Activated naive CD8-positive, alpha-beta T cell treated with anti-CD3 and anti-CD28 coated beads, Interleukin-2, amount 50 U/mL, for 16 hours (primary cell): ENCODE data around the gene LOXHD1.
A peak's percentile ranks its signal among the peaks of the same experiment; 100 is the strongest.

ENCODE experiments used
- DNase-seq: peaks from one replicate; pipeline ENCODE4 v3.0.0-alpha.2; 2020; ENCODE audit warnings: low read depth, low spot score

The LOXHD1 gene

GRCh38 chr18:46481048-46481846 is 175.8 kb downstream of the LOXHD1 start:
- peak; percentile 43 for DNase-seq

DNA sequence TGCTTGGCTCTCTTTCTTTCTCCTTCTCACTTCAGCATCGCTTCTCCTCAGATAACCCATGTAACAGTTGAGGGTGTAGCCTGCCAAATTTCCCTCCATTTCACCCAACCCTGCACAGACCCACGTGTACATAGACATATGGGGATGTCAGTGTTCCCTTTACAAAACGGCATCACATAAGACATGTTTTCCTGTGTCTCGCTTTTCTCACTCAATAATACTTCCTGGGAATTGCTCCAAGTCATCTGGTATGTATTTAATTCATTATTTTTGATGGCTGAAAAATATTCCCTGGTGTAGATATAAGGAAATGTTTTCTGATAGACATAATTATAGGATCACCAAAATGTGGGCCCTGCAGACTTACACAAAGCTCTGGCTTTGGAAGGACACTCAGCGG is 176.8 kb downstream of the LOXHD1 start:
- DNase-seq, result no peak

- no peak for DNase-seq
Observed at GRCh38 chr18:46478796-46479195, 178.2 kb downstream of the LOXHD1 start.

- no peak for DNase-seq
Observed at GRCh38 chr18:46477425-46478011, 179.5 kb downstream of the LOXHD1 start.

- DNase-seq, result no peak
Observed at GRCh38 chr18:46475390-46475752, 181.6 kb downstream of the LOXHD1 start.

DNA sequence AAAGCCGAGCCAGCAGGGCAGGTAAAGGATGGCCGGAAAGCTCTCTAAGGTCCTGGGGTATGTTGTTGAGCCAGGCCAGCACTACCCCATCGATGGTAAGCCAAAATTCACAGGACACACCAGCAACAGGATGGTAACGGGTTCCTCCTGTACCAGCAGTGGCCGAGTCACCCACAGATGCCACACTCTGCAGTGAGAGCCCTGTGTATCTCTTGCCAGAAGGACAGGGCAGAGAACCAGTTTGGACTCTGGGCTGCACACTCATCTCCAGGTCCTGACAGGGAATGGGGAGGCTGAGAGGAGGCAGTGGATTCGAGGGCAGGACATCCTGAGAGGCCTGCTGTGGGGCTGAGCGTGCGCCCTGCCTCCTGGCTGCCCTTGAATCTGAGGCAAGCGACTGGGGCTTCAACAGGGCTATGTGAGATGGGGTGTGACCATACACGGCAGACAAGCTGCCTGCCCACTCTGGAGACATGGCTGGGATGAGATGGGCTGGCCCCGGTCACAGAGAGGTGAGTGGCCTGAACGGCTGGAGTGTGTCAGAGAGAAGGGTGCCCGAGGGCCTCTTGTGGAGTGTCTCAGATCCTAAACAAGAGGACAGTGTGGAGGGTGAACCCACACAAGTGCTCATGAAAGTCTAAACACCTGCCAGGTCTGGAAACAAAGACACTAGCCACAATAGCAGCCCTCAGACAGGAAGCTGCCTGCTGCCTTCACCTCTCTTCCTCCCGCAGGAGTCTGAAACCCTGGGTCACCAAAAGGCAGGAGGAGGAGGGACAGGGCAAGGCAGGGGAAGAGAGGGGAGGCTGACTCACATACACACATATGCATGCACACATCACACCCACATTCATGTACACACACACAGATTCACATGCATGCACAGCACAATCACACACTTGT is 182.3 kb downstream of the LOXHD1 start:
- no peak for DNase-seq

DNA sequence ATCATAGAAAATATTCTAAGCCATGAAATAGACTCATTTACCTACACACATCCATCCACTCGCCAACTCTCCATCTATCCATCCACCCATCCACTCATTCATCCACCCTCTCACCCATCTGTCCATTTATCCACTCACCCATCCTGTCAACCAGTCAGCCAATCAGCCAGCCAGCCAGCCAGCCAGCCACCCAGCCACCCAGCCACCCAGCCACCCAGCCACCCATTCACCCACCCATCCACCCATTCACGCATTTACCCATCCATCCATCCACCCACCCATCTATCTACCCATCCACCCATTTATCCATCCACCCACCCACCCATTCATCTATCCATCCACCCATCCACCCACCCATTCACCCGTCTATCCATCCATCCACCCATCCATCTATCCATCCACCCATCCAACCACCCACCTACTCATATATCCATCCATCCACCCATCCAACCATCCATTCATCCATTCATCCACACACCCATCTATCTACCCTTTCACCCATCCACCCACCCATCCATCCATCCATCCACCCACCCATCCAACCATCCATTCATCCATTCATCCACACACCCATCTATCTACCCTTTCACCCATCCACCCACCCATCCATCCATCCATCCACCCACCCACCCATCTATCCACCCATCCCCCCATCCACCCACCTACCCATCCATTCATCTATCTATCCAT is 185.1 kb downstream of the LOXHD1 start:
- DNase-seq, result no peak

DNA sequence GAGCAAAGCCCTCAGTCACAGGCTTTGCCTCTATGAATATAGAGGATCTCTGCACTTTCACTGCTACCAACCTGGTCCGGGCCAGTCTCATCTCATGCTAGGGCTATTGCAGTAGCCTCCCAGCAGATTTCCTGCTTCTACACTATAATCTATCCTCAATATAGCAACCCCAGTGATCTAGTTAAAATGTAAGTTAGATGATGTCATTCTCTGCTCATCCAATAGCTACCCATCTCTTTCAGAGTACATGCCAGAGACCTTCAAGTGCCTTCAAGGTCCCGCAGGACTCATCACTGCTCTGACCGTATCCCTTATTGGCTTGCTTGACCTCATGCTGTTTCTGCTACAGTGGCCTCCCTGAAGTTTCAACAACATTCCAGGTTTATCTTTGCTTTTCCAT is 186.3 kb downstream of the LOXHD1 start:
- no peak for DNase-seq

- no peak for DNase-seq
Observed at GRCh38 chr18:46469186-46469915, 187.7 kb downstream of the LOXHD1 start.

DNA sequence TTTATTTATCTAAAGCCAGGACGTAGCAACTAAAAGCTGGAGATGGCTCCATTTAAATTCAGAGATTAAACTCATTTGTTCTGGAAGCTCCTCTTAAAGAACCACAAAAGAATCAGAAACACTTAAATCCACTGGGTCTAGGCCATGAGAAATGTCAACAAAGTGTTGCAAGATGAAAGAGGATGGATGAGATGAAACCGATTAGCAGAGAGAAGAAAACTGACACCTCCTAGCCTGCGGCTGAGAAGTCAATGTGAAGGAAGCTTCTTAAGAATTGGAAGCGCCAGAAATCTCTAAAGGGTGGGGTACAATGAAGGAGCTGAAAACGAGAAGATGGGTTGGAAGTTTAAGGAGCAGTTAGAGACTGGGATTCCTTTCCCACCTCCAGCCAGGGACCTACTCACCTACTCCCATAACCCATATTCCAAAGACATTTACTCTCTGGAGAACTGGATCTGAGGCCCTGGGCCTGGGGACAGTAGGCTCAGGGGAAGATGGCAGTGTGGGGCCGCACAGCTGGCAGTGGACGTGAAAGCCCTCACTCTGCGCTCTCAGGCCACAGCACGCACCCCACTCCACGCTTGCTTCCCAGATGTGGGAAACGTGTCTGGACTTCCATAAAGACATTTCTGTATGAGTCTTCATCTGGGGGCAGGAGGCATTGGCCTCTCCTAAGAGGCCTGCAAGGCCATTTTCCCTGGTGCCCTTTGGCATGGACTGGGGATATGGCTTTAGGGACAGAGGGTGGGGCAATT is 188.4 kb downstream of the LOXHD1 start:
- no peak for DNase-seq

- no peak for DNase-seq
Observed at GRCh38 chr18:46466234-46467160, 190.5 kb downstream of the LOXHD1 start.

- no peak for DNase-seq
Observed at GRCh38 chr18:46464926-46465655, 191.9 kb downstream of the LOXHD1 start.

DNA sequence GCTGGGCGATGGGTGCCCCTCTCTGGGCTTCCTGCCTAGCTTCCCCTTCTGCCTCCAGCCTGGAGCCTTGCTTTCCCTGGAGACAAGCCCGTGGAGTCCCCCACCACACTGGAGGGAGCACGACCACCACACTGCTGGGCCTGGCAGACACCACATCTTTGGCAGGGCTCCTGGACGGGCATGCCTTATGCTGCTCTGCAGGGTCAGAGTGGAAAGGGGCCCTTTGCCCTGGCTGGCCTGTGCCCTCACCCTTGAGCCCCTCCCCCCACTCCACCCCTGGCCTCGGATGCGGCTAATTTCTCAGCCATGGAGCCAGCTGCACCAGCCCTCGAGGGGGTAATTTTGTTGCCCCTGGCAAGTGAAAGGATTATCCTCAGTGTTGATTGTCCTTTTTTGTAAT is 194.5 kb downstream of the LOXHD1 start:
- no peak for DNase-seq

DNA sequence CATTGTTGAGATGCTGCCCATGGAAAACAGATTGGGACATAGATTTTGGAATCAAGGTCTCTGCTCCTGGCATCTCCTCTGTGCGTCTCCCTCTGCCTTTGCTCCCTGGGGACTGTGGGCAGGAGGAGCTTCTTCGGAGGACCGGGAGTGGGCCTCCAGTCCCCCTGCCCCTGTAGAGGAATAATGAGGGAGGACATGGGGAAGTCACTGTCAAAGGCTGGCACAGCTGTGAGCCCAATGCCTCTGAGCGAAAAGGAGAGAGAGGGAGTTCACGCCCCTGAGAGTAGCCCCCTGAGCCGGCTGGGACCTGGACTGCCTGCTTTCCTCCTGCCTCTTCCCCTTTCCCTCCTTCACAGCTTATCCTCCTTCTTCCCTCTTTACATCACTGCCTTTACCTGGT is 195.0 kb downstream of the LOXHD1 start:
- no peak for DNase-seq

- no peak for DNase-seq
Observed at GRCh38 chr18:46460754-46461153, 196.3 kb downstream of the LOXHD1 start.

DNA sequence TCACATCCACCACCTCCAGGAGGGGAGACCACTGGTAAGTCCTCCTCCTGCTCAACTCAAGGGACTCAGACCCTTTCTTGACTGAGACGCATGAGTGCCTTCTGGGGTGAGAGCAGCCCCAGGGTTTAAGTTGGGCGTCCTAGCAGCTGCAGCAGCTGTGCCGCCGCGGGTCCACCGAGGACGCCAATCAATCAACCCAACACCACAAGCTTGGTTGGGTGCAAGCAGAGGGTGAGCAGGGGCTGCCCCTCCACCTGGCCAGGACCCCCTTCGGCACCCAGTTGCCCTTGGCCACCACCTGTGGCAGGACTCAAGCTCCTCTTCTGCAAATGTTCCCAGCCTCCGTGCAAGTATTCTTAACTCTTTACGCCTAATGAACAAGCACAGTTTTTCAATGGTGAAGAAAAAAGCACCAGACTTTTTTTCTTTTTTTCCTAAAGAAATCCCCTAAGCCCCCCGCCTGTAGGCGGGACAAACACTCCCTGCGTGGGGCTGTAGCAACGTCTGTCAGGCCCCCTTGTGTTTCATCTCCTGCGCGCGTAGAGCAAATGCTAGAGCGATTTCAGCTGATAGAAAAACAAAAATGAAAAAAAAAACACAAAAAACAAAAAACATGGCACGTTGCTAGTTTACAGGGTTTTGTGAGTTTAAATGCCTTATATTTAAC is 197.1 kb downstream of the LOXHD1 start:
- DNase-seq, result no peak

GRCh38 chr18:46458472-46458871 is 198.5 kb downstream of the LOXHD1 start:
- DNase-seq, result no peak

- no peak for DNase-seq
Observed at GRCh38 chr18:46456691-46457090, 200.3 kb downstream of the LOXHD1 start.
